Measurements from ENCODE around the gene GMCL2. TPM values are rescaled to one million over a fixed set of nuclear protein-coding genes. Genes with fewer than 3 reads are reported as not detected.
"Not testable (repeated sequence)": the region's sequence is repeated elsewhere in the genome, so short reads cannot be mapped to it uniquely, and the experiment has no call there.

Gene GMCL2
- not detected in 2 replicates for total RNA-seq (2014; rRNA removed; shearing (Covaris generic))

- no peak for DNase-seq (ENCODE audit: low read depth)
Measured at GRCh38 chr5:178187014-178187413, at the start of gene GMCL2. Gene GMCL2 (minus strand): TSS chr5:178187371. CDS start chr5:178187299, 72 bp downstream.

- DNase-seq (ENCODE audit: low read depth): peak; percentile 57
Measured at GRCh38 chr5:178236679-178237078, 49.5 kb upstream of the GMCL2 start.

- no peak for DNase-seq (ENCODE audit: low read depth)
Measured at GRCh38 chr5:178236126-178236525, 49.0 kb upstream of the GMCL2 start.

- no peak for DNase-seq (ENCODE audit: low read depth)
Measured at GRCh38 chr5:178235588-178235974, 48.4 kb upstream of the GMCL2 start.

GRCh38 chr5:178234750-178235587 lies 47.8 kb upstream of the GMCL2 start:
- peak; percentile 49 for DNase-seq (ENCODE audit: low read depth)

GRCh38 chr5:178234121-178234749 lies 47.1 kb upstream of the GMCL2 start:
- no peak for DNase-seq (ENCODE audit: low read depth)

- DNase-seq (ENCODE audit: low read depth): no peak
Measured at GRCh38 chr5:178232920-178233429, 45.8 kb upstream of the GMCL2 start.

GRCh38 chr5:178232124-178232919 lies 45.2 kb upstream of the GMCL2 start, which contains the start of gene PHYKPL:
Gene PHYKPL (minus strand): TSS chr5:178232802. CDS start chr5:178232550, 252 bp downstream.
- DNase-seq (ENCODE audit: low read depth): peak; percentile 72

- no peak for DNase-seq (ENCODE audit: low read depth)
Measured at GRCh38 chr5:178231539-178232123, 44.5 kb upstream of the GMCL2 start.

GRCh38 chr5:178230879-178231538 lies 43.8 kb upstream of the GMCL2 start:
- DNase-seq (ENCODE audit: low read depth): peak; percentile 26

- no peak for DNase-seq (ENCODE audit: low read depth)
Measured at GRCh38 chr5:178229861-178230260, 42.7 kb upstream of the GMCL2 start.

- not testable (repeated sequence) for DNase-seq (ENCODE audit: low read depth)
Measured at GRCh38 chr5:178229111-178229510, 41.9 kb upstream of the GMCL2 start.

GRCh38 chr5:178228609-178229008 lies 41.4 kb upstream of the GMCL2 start:
- DNase-seq (ENCODE audit: low read depth): no peak

GRCh38 chr5:178227929-178228328 lies 40.8 kb upstream of the GMCL2 start:
- DNase-seq (ENCODE audit: low read depth): no peak

GRCh38 chr5:178227138-178227659 lies 40.0 kb upstream of the GMCL2 start:
- DNase-seq (ENCODE audit: low read depth): peak; percentile 49

- DNase-seq (ENCODE audit: low read depth): no peak
Measured at GRCh38 chr5:178225174-178225573, 38.0 kb upstream of the GMCL2 start.

- DNase-seq (ENCODE audit: low read depth): no peak
Measured at GRCh38 chr5:178224403-178224802, 37.2 kb upstream of the GMCL2 start.

GRCh38 chr5:178223828-178224335 lies 36.7 kb upstream of the GMCL2 start:
- no peak for DNase-seq (ENCODE audit: low read depth)

GRCh38 chr5:178223196-178223773 lies 36.1 kb upstream of the GMCL2 start:
- DNase-seq (ENCODE audit: low read depth): no peak

- DNase-seq (ENCODE audit: low read depth): no peak
Measured at GRCh38 chr5:178222292-178222691, 35.1 kb upstream of the GMCL2 start.
